Measurements from ENCODE around the gene BBOF1.
A peak's percentile ranks its signal among the peaks of the same experiment; 100 is the strongest.
"Not testable (repeated sequence)": the region's sequence is repeated elsewhere in the genome, so short reads cannot be mapped to it uniquely, and the experiment has no call there.

Gene BBOF1

DNA sequence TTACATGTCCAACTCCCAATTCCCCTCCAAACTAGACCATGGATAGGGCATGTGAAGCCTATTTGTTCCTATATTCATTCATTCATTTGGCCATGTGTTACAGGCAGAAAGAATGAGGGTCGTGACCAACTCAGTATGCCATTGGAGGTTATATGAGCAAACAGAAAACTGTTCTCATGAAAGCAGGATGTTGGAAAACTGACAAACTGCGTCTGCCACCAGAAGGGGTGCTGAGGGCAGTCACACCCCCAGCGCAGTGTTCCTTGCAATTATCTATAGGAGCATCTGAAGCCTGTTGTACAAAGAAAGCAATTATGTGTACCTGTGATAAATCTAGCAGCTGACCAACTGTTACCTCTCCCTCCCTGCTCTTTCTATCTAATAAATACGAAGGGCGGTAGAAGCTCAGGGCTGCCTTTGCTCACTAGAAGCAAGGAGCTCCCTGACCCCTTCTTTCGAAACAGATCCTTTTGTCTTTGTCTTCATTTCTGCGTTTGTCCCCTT lies 21.2 kb upstream of the BBOF1 start:
- Histone ChIP-seq H3K4me1 (ENCODE audit: control insufficient read depth, insufficient read depth, low read length) (no peaks in the 10 kb centered on the region), H3K36me3 (ENCODE audit: control insufficient read depth, insufficient read depth, low read length) (peaks cover 5% of the 10 kb centered on the region), H3K27ac (ENCODE audit: low read depth, low read length) (no peak overlapping the region), H3K9me3 (ENCODE audit: control insufficient read depth, insufficient read depth, low read length) (no peaks in the 10 kb centered on the region), H3K9ac (ENCODE audit: low read depth, low read length) (no peak overlapping the region), H3K4me3 (ENCODE audit: low read depth, low read length) (no peak overlapping the region), H3K27me3 (ENCODE audit: control insufficient read depth, insufficient read depth, low read length) (no peaks in the 10 kb centered on the region)

DNA sequence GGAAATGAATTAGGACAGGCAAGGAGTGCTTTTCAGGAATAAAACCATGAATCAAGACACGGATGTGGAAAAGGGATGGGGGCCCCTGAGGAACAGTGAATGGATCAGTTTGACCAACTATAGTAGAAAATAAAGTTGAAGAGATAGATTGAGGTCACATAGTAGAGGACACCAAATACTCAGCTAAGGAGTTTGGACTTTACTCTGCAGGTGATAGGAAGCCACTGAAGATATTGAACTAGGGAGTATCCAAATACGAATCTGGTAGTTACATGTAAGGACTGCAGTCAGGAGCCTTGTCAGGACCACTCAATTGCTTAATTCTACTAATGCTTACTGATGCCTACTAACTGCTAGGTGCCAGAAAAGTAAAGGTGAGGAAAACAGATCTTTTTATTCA lies 20.4 kb upstream of the BBOF1 start:
- Histone ChIP-seq H3K9ac (ENCODE audit: low read depth, low read length) (no peak overlapping the region), H3K27me3 (ENCODE audit: control insufficient read depth, insufficient read depth, low read length) (no peaks in the 10 kb centered on the region)

DNA sequence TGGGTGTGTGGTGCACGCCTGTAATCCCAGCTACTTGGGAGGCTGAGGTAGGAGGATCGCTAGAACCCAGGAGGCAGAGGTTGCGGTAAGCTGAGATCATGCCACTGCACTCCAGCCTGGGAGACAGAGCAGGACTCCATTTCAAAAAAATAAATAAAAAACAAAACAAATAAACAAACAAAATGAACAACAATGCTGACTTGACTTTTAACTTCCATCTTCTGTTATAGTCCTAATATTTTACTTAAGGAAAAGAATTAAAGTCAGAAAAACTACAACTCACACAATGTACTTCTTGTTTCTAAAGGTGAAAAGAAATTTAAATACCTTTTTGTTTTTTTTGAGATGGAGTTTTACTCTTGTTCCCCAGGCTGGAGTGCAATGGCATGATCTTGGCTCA lies 13.5 kb upstream of the BBOF1 start:
- not testable (repeated sequence) for H3K27me3 ChIP-seq (ENCODE audit: control insufficient read depth, insufficient read depth, low read length)

More for the DNA sequence above, 20.4 kb upstream of the BBOF1 start:
- Histone ChIP-seq H3K9me3 (ENCODE audit: control insufficient read depth, insufficient read depth, low read length) (no peaks in the 10 kb centered on the region), H3K4me3 (ENCODE audit: low read depth, low read length) (no peak overlapping the region), H3K27ac (ENCODE audit: low read depth, low read length) (no peak overlapping the region), H3K4me1 (ENCODE audit: control insufficient read depth, insufficient read depth, low read length) (no peaks in the 10 kb centered on the region), H3K36me3 (ENCODE audit: control insufficient read depth, insufficient read depth, low read length) (peaks cover 7% of the 10 kb centered on the region)

GRCh38 chr14:74008843-74009499 lies 10.2 kb upstream of the BBOF1 start:
- no peak overlapping the region for H3K27ac ChIP-seq (ENCODE audit: low read depth, low read length)
- no peaks in the 10 kb centered on the region for H3K9me3 ChIP-seq (ENCODE audit: control insufficient read depth, insufficient read depth, low read length)

More for the DNA sequence above, 13.5 kb upstream of the BBOF1 start:
- not testable (repeated sequence) for H3K36me3 ChIP-seq (ENCODE audit: control insufficient read depth, insufficient read depth, low read length); H3K4me3 ChIP-seq (ENCODE audit: low read depth, low read length); H3K4me1 ChIP-seq (ENCODE audit: control insufficient read depth, insufficient read depth, low read length); H3K9ac ChIP-seq (ENCODE audit: low read depth, low read length); H3K27ac ChIP-seq (ENCODE audit: low read depth, low read length); H3K9me3 ChIP-seq (ENCODE audit: control insufficient read depth, insufficient read depth, low read length)

DNA sequence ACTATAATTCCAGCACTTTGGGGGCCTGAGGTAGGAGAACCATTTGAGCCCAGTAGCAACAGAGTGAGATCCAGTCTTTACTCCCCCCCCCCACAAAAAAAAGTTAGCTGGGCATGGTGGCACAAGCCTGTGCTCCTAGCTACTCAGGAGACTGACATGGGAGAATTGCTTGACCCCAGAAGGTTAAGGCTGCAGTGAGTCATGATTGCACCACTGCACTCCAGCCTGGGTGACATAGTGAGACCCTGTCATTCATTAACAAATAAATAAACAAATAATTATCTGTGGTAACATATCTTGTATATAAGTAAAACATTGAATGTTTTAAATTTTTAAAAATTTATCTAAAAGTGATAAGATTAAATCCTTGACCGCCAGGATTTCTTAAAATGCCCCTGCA lies 4.8 kb upstream of the BBOF1 start:
- Histone ChIP-seq H3K4me1 (ENCODE audit: control insufficient read depth, insufficient read depth, low read length) (no peaks in the 10 kb centered on the region), H3K27me3 (ENCODE audit: control insufficient read depth, insufficient read depth, low read length) (no peaks in the 10 kb centered on the region), H3K27ac (ENCODE audit: low read depth, low read length) (no peak overlapping the region), H3K9ac (ENCODE audit: low read depth, low read length) (no peak overlapping the region), H3K36me3 (ENCODE audit: control insufficient read depth, insufficient read depth, low read length) (peaks cover 15% of the 10 kb centered on the region), H3K9me3 (ENCODE audit: control insufficient read depth, insufficient read depth, low read length) (no peaks in the 10 kb centered on the region), H3K4me3 (ENCODE audit: low read depth, low read length) (no peak overlapping the region)

More at GRCh38 chr14:74008843-74009499, 10.2 kb upstream of the BBOF1 start:
- H3K27me3 ChIP-seq (ENCODE audit: control insufficient read depth, insufficient read depth, low read length), result no peaks in the 10 kb centered on the region
- no peak overlapping the region for H3K9ac ChIP-seq (ENCODE audit: low read depth, low read length)
- peaks cover 15% of the 10 kb centered on the region for H3K36me3 ChIP-seq (ENCODE audit: control insufficient read depth, insufficient read depth, low read length)
- H3K4me3 ChIP-seq (ENCODE audit: low read depth, low read length), result no peak overlapping the region
- no peaks in the 10 kb centered on the region for H3K4me1 ChIP-seq (ENCODE audit: control insufficient read depth, insufficient read depth, low read length)

DNA sequence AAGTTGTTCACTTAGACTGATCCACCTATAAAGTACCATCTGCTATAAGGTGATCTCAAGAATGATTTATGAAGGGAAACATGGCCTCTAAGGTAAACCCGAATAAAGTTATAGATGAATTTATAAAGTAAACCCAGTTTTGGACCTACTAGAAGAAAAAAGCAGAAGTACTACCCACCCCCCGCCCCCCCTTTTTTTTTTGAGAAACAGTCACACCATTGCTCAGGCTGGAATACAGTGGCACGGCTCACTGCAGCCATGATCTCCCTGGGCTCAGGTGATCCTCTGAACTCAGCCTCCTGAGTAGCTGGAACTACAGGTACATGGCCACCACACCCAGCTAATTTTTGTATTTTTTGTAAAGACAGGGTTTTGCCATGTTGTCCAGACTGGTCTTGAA lies 4.0 kb upstream of the BBOF1 start:
- Histone ChIP-seq H3K27me3 (ENCODE audit: control insufficient read depth, insufficient read depth, low read length) (no peaks in the 10 kb centered on the region), H3K9me3 (ENCODE audit: control insufficient read depth, insufficient read depth, low read length) (no peaks in the 10 kb centered on the region), H3K27ac (ENCODE audit: low read depth, low read length) (no peak overlapping the region), H3K4me3 (ENCODE audit: low read depth, low read length) (no peak overlapping the region), H3K4me1 (ENCODE audit: control insufficient read depth, insufficient read depth, low read length) (no peaks in the 10 kb centered on the region), H3K36me3 (ENCODE audit: control insufficient read depth, insufficient read depth, low read length) (peaks cover 15% of the 10 kb centered on the region), H3K9ac (ENCODE audit: low read depth, low read length) (no peak overlapping the region)

DNA sequence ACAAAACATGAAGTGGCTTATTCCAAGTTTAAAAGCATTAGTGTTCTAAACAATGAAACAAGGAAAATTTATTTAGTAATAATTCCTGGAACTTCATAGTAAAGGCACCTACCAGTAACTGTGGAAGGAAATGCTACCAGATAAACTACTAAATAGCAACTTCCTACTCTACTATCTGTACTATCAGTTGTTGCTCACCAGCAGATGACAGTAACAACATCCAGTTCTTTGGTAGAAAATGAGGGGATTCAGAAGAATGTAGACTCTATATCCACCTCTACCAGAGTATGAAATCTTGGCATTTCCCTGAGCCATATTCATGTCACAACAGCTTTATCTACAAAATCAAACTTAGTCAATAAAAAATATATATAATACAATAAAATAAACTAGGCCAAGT lies 3.2 kb upstream of the BBOF1 start:
- Histone ChIP-seq H3K4me3 (ENCODE audit: low read depth, low read length) (no peak overlapping the region), H3K9ac (ENCODE audit: low read depth, low read length) (no peak overlapping the region), H3K4me1 (ENCODE audit: control insufficient read depth, insufficient read depth, low read length) (no peaks in the 10 kb centered on the region), H3K9me3 (ENCODE audit: control insufficient read depth, insufficient read depth, low read length) (no peaks in the 10 kb centered on the region), H3K36me3 (ENCODE audit: control insufficient read depth, insufficient read depth, low read length) (peaks cover 11% of the 10 kb centered on the region), H3K27me3 (ENCODE audit: control insufficient read depth, insufficient read depth, low read length) (no peaks in the 10 kb centered on the region), H3K27ac (ENCODE audit: low read depth, low read length) (no peak overlapping the region)

DNA sequence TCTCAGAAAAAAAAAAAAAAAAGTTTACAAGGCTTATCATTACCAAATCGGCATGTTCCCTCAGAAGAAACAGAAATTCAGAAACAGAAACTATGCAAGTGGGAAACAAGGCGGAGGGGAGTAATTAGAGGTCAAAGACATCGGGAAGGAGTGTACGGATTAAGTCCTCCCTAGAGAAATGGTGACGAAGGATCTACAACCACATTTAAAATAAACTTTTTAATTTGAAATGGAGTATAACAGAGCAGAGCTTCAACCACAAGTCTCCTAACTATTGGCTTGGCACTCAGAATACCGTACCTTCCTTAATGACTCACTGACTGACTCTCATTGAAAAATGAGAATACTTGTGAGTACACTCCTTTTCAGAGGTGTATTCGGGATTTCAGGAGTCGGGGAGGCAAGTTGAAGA lies 969 bp upstream of the BBOF1 start:
- H3K27ac ChIP-seq (ENCODE audit: low read depth, low read length), result peak overlapping the region; percentile 26

DNA sequence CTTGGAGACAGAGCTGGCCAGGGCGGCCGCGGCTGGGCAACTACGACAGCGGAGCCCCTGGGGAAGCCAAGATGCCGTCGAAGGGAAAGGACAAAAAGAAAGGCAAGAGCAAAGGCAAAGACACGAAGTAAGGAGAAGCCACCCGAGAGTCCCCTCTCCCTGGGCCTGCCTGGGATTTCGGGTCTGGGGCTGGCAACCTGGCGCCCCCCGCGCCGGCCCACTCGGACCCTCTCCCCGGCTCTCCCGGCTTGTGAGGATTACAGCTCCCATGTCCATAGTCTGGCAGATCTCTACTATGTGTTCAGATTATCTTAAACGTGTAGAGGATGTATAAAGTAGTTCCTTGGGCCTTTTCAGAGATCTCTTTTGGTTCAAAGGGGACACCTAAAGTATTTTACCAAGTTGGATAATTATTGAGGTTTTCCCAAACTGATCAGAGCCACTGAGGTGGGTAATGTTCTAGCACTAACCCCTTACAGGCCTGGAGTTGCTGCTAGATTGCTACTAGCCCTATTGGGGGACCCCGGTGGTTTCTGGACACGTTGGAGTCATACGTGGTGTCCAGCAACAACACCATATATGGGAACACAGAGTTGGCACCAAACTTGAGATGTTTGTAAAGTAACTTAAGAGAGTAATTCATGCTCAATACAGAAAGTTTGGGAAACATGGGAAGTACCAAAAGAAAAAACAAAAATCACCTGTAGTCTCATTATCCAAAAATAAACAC lies 424 bp downstream of the BBOF1 start:
- Histone ChIP-seq H3K27me3 (ENCODE audit: control insufficient read depth, insufficient read depth, low read length) (no peaks in the 10 kb centered on the region), H3K4me1 (ENCODE audit: control insufficient read depth, insufficient read depth, low read length) (no peaks in the 10 kb centered on the region), H3K9me3 (ENCODE audit: control insufficient read depth, insufficient read depth, low read length) (no peaks in the 10 kb centered on the region), H3K4me3 (ENCODE audit: low read depth, low read length) (peak overlapping the region; percentile 98), H3K9ac (ENCODE audit: low read depth, low read length) (0 out of 2 replicates have a peak overlapping the region, but pooled peaks have one; percentile 70), H3K36me3 (ENCODE audit: control insufficient read depth, insufficient read depth, low read length) (no peaks in the 10 kb centered on the region), H3K27ac (ENCODE audit: low read depth, low read length) (no peak overlapping the region)

More for the DNA sequence above, 969 bp upstream of the BBOF1 start:
- no peaks in the 10 kb centered on the region for H3K4me1 ChIP-seq (ENCODE audit: control insufficient read depth, insufficient read depth, low read length)
- peaks cover 6% of the 10 kb centered on the region for H3K36me3 ChIP-seq (ENCODE audit: control insufficient read depth, insufficient read depth, low read length)
- no peaks in the 10 kb centered on the region for H3K27me3 ChIP-seq (ENCODE audit: control insufficient read depth, insufficient read depth, low read length)
- no peaks in the 10 kb centered on the region for H3K9me3 ChIP-seq (ENCODE audit: control insufficient read depth, insufficient read depth, low read length)
- no peak overlapping the region for H3K9ac ChIP-seq (ENCODE audit: low read depth, low read length)
- peak overlapping the region; percentile 98 for H3K4me3 ChIP-seq (ENCODE audit: low read depth, low read length)

DNA sequence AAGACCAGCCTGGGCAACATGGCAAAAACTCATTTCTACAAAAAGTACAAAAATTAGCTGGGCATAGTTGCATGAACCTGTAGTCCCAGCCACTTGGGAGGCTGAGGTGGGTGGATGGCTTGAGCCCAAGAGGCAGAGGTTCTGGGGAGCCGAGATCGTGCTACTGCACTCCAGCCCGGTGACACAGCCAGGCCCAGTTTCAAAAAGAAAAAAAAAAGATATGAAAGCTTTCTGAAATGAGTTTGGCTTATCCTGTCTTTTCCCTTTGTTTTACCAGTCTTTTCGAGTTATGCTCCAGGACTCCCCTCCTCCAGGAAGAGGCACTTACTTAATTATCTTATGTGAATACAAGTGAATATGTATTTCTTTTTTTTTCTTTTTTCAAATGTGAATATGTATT lies 3.2 kb downstream of the BBOF1 start:
- Histone ChIP-seq H3K27ac (ENCODE audit: low read depth, low read length) (no peak overlapping the region), H3K4me1 (ENCODE audit: control insufficient read depth, insufficient read depth, low read length) (no peaks in the 10 kb centered on the region), H3K4me3 (ENCODE audit: low read depth, low read length) (no peak overlapping the region), H3K9me3 (ENCODE audit: control insufficient read depth, insufficient read depth, low read length) (no peaks in the 10 kb centered on the region), H3K9ac (ENCODE audit: low read depth, low read length) (no peak overlapping the region), H3K36me3 (ENCODE audit: control insufficient read depth, insufficient read depth, low read length) (no peaks in the 10 kb centered on the region), H3K27me3 (ENCODE audit: control insufficient read depth, insufficient read depth, low read length) (no peaks in the 10 kb centered on the region)

DNA sequence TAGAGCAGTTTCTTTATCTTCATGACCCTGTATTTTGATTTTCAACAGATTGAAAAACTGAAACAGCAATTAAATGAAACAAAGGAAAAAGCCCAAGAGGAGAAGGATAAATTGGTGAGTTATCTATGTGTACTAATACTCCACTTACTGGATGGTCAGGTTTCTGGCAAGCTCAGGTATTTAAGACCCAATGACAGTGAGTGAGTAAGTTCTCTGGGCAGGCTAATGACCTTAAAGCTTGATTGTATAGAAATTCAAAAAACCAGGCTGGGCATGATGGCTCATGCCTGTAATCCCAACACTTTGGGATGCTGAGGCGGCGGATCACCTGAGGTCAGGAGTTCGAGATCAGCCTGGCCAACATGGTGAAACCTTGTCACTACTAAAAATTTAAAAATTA lies 10.0 kb downstream of the BBOF1 start:
- H3K9me3 ChIP-seq (ENCODE audit: control insufficient read depth, insufficient read depth, low read length), result no peaks in the 10 kb centered on the region
- H3K4me3 ChIP-seq (ENCODE audit: low read depth, low read length), result no peak overlapping the region
- H3K27me3 ChIP-seq (ENCODE audit: control insufficient read depth, insufficient read depth, low read length), result no peaks in the 10 kb centered on the region
- no peaks in the 10 kb centered on the region for H3K36me3 ChIP-seq (ENCODE audit: control insufficient read depth, insufficient read depth, low read length)
- H3K27ac ChIP-seq (ENCODE audit: low read depth, low read length), result no peak overlapping the region
- H3K9ac ChIP-seq (ENCODE audit: low read depth, low read length), result no peak overlapping the region
- H3K4me1 ChIP-seq (ENCODE audit: control insufficient read depth, insufficient read depth, low read length), result no peaks in the 10 kb centered on the region
